HFFc6 (cell line): ENCODE results near the gene PPP1R14B. TPM values are rescaled to one million over a fixed set of nuclear protein-coding genes. Genes with fewer than 3 reads are reported as not detected.

Experiments
- DNase-seq: peaks from one replicate; pipeline ENCODE4 v3.0.0-alpha.2; 2018
- H3K27ac Mint-ChIP-seq: 2 replicates; pipeline ENCODE4 v1.8.0; 2020; ENCODE audit warnings: mild to moderate bottlenecking, mixed read lengths
- H3K27me3 Mint-ChIP-seq: 2 replicates; pipeline ENCODE4 v1.8.0; 2021; ENCODE audit warnings: mild to moderate bottlenecking, moderate library complexity, mixed read lengths; ENCODE audit not compliant: insufficient read depth
- H3K36me3 Mint-ChIP-seq: 2 replicates; pipeline ENCODE4 v1.8.0; 2021; ENCODE audit warnings: low read depth, mixed read lengths
- H3K4me1 Mint-ChIP-seq: 2 replicates; pipeline ENCODE4 v1.8.0; 2020; ENCODE audit warnings: low read depth, mixed read lengths
- H3K4me3 Mint-ChIP-seq: 2 replicates; pipeline ENCODE4 v1.8.0; 2020; ENCODE audit warnings: mild to moderate bottlenecking, moderate library complexity, mixed read lengths
- H3K9me3 Mint-ChIP-seq: 2 replicates; pipeline ENCODE4 v1.8.0; 2020; ENCODE audit warnings: mild to moderate bottlenecking, mixed read lengths
- CTCF ChIP-seq: fragments of 200-600 bp; sonication (generic); IDR thresholded peaks from 2 replicates; pipeline ENCODE4 v1.5.0; 2021; ENCODE audit warnings: antibody characterized with exemption, mild to moderate bottlenecking
- total RNA-seq, 6 experiments: library from RNA; stranded (reverse); fragmentation: NEBNext Ultra II Directional; extraction: Animal tissue kit (Norgen Biotek cat#: 25700); gene quantifications; 2 replicates in 1 of 6; 3 replicates in 5 of 6; pipeline ENCODE4 v1.2.3, GENCODE V29; 2021

The PPP1R14B gene
- total RNA-seq, 6 experiments from 2014 or later = 386 to 478 (median 429) TPM

- Mint-ChIP-seq H3K4me1 (peaks cover 19% of the 10 kb centered on the region), H3K9me3 (no peaks in the 10 kb centered on the region), H3K27ac (peak within 1 kb of the TSS; percentile 88), H3K36me3 (no peaks in the 10 kb centered on the region), H3K27me3 (peaks cover under 1% of the 10 kb centered on the region), H3K4me3 (peak within 1 kb of the TSS; percentile 91)
- peak; percentile 87 for TF ChIP-seq CTCF
- no peak for DNase-seq
These were observed 4.4 kb upstream of the PPP1R14B start, which contains the start of gene PLCB3 for GRCh38 chr11:64251016-64251752. Gene PLCB3 (plus strand): TSS chr11:64251530. CDS start chr11:64251650, 120 bp downstream.

GRCh38 chr11:64250415-64251015, 3.8 kb upstream of the PPP1R14B start:
- H3K27me3 Mint-ChIP-seq = peaks cover 2% of the 10 kb centered on the region
- no peaks in the 10 kb centered on the region for H3K9me3 Mint-ChIP-seq
- peaks cover 19% of the 10 kb centered on the region for H3K4me1 Mint-ChIP-seq
- peak overlapping the region; percentile 87 for H3K4me3 Mint-ChIP-seq
- DNase-seq = no peak
- no peak for TF ChIP-seq CTCF
- H3K27ac Mint-ChIP-seq = no peak overlapping the region
- peaks cover 5% of the 10 kb centered on the region; the same call in 1 of the 2 replicates for H3K36me3 Mint-ChIP-seq

DNA sequence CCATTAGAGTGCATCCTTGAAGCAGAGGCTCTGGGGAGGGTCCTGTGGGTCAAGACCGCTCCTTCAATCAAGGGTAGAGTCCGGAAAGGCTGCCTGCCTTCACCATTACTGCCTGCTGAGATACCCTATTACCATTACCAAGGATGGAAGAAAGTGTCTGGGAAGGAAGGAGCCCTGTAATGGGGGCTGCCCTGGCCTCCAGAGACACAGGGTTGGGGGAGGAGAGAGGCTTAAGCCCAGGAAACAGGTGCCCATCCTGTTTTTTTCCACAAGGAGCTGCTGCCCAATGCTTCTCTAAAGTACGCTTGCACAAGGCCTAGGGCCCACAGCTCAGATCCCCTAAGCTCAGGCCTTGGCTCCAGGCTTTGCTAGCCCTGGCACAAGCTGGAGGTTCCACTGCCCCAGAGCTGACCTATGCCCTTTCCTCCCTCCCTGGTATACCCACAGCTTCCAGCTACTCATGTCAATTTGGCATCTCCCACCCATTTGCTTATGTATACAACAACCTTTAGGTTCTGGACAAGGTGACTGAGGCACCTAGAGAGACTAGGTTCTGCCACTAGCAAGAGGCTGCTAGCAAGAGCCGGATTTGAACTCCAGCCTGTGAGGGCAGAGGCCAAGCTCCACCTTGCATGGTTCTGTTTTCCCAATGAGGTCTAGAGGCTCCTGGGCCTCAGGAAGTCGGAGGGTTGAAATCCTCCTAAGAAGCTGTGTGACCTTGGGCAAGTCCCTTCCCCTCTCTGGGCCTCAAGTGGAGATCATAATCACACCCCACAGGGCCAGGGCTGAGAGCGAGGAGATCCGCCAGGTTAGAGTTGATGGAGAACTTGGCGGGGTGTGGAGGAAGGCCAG, 3.0 kb upstream of the PPP1R14B start:
- Mint-ChIP-seq H3K9me3 (no peaks in the 10 kb centered on the region), H3K27ac (no peak overlapping the region), H3K4me1 (peaks cover 19% of the 10 kb centered on the region), H3K4me3 (no peak overlapping the region), H3K27me3 (peaks cover 2% of the 10 kb centered on the region), H3K36me3 (peaks cover 5% of the 10 kb centered on the region; the same call in 1 of the 2 replicates)
- no peak for DNase-seq
- no peak for TF ChIP-seq CTCF

DNA sequence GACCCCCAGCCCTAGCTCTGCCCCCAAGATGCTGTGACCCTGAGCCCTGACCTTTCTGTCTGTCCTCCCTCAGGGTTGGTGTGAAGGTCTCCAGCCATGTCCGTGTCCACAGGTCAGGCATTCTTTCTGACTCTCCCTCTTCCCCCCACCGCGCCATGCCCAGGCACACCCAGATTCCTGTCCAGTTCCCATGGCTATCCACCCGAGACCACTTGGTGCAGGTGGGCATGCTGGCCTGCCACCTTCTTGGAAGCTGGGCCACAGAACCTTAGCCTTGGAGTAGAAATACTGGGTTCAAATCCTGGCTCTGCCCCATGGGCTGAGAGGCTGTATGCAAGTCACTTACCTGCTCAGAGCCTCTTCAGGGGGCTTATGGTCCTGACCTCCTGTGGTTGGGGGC, 2.3 kb upstream of the PPP1R14B start:
- H3K27me3 Mint-ChIP-seq = peaks cover 2% of the 10 kb centered on the region
- DNase-seq = no peak
- H3K36me3 Mint-ChIP-seq = peaks cover 7% of the 10 kb centered on the region
- H3K27ac Mint-ChIP-seq = no peak overlapping the region
- no peak for TF ChIP-seq CTCF
- H3K9me3 Mint-ChIP-seq = no peaks in the 10 kb centered on the region
- peaks cover 21% of the 10 kb centered on the region for H3K4me1 Mint-ChIP-seq
- H3K4me3 Mint-ChIP-seq = no peak overlapping the region

DNA sequence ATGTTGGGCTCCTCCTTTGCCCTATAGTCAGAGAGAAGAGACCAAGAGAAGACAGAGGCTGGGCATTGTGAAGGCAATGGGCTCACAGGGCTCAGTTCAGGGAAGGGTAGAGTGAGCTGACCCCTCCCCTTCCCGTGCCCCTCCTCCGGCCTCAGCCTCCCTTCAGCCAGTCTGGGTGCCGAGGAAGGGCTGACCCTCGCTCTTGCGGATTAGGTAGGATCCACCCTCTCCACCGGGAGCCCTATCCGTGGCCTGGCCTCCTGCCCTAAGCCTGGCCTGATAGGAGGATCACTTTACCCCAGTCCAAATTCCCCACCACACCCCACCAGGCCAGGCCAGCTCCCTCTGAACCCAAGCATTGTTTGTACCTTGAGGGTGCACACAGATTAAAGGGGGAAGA, 1.8 kb upstream of the PPP1R14B start:
- Mint-ChIP-seq H3K36me3 (peaks cover 11% of the 10 kb centered on the region), H3K27ac (no peak overlapping the region), H3K4me3 (no peak overlapping the region), H3K4me1 (peaks cover 21% of the 10 kb centered on the region), H3K9me3 (no peaks in the 10 kb centered on the region), H3K27me3 (peaks cover 4% of the 10 kb centered on the region)
- no peak for DNase-seq
- no peak for TF ChIP-seq CTCF
